Stimulated activated CD8-positive, alpha-beta memory T cell treated with anti-CD3 and anti-CD28 coated beads, Interleukin-12 subunit alpha, Interleukin-12 subunit beta, amount 100 ng/mL, for 24 hours (primary cell): Measurements from ENCODE around the gene SH3GLB2.
"Not testable (repeated sequence)": the region's sequence is repeated elsewhere in the genome, so short reads cannot be mapped to it uniquely, and the experiment has no call there.

Source experiments
- DNase-seq: peaks from one replicate; pipeline ENCODE4 v3.0.0-alpha.2; 2020; ENCODE audit errors: extremely low read depth

SH3GLB2 gene

GRCh38 chr9:129001504-129002325 lies 26.4 kb downstream of the SH3GLB2 start:
- no peak for DNase-seq

- no peak for DNase-seq
Observed at GRCh38 chr9:128999581-129000206, 28.4 kb downstream of the SH3GLB2 start.

DNA sequence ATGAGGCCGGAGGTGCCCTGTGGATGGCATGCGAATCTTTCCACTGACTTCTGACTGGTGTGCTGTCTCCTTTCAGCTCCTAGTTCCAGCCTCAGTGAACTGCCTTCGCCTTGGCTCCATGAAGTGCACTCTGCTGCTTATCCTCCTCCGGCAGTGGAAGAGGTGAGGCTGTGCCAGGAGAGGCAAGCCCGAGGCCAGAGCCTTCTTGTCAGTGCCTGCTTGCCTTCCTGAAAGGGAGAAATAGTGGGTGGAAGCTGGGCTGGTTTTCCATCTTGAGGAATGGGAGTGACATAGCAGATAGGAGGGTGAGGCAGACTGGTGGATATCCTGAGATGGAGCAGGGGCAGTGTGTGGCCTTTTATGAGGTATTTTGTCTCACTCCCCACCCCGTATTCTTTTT lies 29.7 kb downstream of the SH3GLB2 start:
- DNase-seq, result no peak

- no peak for DNase-seq
Observed at GRCh38 chr9:128995791-128996190, 32.3 kb downstream of the SH3GLB2 start.

DNA sequence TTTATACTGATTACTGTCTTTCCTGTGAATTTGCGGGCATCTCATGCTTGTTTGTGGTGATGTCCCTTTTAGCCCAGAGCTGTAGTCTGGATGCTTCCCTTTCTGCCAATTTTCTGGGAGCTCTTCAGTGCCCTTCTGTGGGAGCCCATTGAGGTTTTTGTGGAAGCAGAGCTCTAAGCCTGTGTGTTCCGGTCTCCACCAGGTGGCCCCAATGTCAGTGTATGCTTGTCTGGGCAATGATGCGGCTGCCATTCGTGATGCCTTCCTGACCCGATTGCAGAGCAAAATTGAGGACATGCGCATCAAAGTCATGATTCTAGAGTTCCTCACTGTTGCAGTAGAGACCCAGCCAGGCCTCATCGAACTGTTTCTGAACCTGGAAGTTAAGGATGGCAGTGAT lies 35.1 kb downstream of the SH3GLB2 start:
- no peak for DNase-seq

DNA sequence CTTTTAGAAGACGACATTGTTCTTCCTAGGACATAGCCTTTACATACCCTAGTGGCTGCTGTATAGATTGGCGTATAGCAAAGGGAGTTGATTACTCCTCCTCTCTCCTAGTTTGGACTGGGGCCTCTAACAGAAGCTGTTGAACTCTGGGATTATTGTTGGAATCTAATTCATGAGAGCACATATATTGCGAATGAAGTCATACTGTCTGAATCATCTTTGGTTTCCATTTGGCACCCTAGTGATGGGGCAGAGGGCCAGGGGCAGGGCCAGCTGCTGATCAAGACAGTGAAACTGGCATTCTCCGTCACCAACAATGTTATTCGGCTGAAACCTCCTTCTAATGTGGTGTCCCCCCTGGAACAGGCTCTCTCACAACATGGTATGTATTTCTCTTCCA lies 40.3 kb downstream of the SH3GLB2 start:
- no peak for DNase-seq

GRCh38 chr9:128986671-128987070 lies 41.5 kb downstream of the SH3GLB2 start:
- no peak for DNase-seq

DNA sequence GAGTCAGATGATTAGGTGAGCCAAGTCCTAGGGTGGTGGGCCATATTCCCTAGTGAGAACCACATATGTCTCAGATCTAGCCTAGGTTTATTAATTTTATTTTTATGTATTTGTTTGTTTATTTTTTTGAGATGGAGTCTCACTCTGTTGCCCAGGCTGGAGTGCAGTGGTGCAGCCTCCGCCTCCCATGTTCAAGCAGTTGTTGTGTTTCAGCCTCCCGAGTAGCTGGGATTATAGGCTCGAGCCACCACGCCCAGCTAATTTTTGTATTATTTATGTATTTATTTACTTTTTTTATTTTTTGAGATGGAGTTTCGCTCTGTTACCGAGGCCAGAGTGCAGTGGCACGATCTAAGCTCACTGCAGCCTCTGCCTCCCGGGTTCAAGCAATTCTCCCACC lies 44.6 kb downstream of the SH3GLB2 start:
- DNase-seq, result no peak

GRCh38 chr9:128979111-128979510 lies 49.0 kb downstream of the SH3GLB2 start:
- DNase-seq, result no peak

DNA sequence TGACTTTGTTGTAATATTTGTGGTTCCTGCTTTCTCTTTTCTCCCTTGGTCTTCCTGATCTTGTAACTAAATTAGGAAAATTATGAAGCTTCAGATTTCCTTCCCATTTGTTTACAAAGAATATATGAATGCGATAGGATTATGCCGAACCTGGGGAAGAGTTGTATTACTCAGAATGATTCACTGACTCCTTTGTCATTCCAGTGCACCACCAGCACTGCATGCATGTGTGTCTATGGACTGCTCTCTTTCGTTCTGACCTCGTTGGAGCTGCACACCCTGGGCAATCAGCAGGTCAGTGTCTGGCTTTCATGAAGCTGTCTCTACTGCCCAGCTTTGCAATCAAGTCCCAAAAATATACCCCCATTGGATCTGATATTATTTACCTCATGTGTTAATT lies 55.2 kb downstream of the SH3GLB2 start:
- DNase-seq, result no peak

DNA sequence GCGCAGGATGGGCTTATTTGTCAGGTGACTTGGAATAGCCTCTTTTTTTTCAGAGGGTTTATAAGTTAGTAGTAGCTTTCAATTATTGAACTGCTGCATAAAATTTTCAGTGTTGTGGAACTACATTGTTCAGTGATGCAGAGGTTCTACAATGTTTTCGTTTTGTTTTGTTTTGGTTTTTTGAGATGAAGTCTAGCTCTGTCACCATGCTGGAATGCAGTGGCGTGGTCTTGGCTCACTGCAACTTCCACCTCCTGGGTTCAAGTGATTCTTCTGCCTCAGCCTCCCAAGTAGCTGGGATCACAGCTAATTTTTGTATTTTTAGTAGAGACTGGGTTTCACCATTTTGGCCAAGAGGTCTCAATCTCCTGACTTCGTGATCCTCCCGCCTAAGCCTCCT lies 58.6 kb downstream of the SH3GLB2 start:
- DNase-seq, result no peak

DNA sequence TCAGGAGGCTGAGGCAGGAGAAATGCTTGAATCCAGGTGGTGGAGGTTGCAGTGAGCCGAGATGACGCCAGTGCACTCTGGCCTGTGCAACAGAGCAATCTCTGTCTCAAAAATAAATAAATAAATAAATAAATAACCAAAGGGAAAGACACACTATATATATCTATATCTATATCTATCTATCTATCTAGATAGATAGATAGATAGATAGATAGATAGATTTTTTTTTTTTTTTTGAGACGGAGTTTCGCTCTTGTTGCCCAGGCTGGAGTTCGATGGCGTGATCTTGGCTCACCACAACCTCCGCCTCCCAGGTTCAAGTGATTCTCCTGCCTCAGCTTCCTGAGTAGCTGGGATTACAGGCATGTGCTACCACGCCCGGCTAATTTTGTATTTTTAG lies 66.7 kb downstream of the SH3GLB2 start:
- DNase-seq, result not testable (repeated sequence)
